GM21723 (cell line): ENCODE results near the gene SLC5A1.
"Not testable (repeated sequence)": the region's sequence is repeated elsewhere in the genome, so short reads cannot be mapped to it uniquely, and the experiment has no call there.

Experiments
- ATAC-seq: cut with Tn5 transposase; IDR thresholded peaks from one replicate; pipeline ENCODE4 v1.9.1; 2021; ENCODE audit warnings: mild to moderate bottlenecking, moderate library complexity; ENCODE audit not compliant: unreplicated experiment

The SLC5A1 gene

DNA sequence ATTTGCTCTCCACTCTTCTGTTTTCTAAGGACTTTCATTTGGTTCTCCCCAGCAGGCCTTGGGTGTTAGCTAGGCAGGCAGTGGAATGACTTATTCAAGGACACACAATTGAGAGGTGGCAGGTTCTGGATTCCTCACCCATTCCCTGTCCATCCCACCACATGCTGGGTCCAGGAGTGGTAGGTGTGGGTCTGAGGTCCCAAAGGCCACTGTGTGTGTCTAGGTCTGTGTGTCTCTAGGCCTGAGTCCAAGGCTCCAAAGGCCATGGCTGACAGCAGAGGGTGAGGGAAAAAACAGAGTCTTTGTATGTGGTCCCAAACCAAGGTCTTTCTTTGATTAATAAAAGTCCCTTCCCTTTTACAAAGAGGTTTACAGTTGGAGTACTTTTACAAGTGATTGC lies 40.8 kb downstream of the SLC5A1 start:
- no peak for ATAC-seq

DNA sequence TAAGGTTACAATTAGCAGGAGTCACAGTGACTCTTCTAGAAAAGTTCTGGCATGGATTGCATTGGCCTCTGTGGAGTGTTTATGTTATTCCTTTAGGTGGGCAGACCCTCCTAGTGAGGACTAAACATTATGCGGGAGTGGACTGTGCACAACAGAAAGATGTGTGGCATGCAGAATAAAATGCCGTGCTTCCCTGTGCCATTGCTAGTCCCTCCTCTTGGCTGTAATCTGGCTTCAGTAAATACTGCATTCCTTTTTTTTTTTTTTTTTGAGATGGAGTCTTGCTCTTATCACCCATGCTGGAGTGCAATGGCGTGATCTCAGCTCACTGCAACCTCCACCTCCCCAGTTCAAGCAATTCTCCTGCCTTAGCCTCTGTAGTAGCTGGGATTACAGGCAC lies 45.0 kb downstream of the SLC5A1 start:
- ATAC-seq = no peak

DNA sequence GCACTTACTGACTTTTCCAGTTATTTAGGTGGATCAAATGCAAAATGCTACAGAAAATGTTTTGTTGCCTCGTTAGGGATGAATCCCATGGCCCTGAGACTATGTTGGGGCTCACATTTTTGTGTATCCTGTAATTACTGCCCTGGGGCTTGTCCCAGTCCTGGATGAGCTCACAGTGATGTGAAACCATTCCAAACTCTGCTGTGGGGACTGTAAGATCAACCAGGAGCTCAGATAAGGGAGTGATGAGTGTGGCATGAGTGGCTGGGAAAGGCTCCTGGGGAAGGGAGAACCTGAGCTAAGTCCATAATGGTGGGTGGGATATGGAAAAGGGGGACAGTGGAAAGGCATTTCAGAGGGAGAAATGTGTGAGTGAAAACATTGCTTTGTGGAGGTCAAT lies 54.0 kb downstream of the SLC5A1 start:
- no peak for ATAC-seq

DNA sequence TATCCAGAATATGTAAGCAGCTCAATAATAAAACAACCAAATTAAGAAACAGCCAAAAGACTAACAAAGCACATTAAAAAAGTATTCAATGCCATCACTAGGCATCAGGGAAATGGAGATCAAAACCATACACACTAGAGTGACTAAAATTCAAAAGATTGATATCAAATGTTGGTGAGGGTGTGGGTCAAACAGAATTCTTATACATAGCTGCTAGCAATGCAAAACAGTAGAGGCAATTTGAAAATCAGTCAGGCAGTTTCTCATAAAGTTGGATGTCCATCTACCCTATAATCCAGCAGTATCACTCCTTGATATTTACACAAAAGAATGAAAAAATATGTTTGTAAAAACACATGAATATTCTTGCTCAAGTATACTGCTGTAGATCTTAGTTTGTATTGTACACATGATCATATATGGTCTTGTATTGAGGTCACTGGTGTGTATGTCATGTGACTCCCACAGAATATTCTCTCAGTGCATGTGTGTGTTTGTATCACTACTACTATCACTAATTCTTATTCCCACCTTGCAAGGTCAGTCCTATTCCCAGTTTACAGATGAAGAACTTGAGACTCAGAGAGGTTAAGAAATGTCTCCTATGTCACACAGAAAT lies 54.9 kb downstream of the SLC5A1 start:
- ATAC-seq = no peak

DNA sequence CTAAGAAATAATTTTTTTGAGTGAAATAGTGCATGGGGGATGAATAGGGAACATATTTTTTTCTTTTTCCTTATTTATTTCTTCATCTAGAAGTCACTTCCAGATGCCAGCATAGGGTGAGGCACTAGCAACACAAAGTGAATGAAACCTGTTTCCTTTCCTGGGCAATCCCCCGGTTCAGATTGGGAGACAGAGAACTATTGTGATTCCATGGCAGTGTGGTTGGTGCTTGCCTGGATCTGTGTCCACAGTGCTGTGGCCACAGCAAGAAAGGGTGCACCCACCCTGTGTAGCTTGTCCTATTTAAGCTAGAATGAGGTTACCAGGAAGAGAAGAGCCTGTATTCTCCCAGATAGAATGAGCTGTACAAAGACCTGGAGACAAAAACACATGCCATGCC lies 57.6 kb downstream of the SLC5A1 start:
- no peak for ATAC-seq

DNA sequence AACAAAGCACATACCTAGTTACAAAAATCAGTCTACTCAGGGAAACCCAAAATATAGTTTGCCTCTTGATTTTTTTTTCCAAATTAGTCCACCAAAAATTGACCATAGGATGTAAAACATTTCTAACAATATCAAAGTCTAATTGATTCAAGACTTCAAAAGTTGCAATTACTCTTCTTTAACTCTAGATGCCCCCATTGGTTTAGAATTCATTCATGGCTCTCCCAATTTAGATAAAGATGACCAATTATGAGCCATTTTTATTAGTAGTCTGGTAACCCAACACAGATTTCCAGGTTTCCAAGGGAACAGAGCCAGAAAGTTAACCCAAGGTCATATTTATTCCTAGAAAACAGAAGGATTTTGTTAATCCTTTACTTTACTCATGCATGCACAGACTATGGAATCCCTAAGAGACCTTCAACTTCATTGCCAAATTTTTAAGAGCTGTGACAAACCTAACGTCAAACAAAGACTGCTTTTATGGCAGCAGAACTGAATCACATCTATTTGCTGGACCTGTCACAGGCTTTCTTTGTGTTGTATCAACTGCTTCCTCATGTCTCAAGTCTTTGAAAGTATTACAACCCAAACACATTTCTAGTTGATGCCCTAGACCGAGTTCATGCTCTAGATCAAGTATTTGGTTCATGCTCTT lies 60.7 kb downstream of the SLC5A1 start:
- ATAC-seq = no peak

DNA sequence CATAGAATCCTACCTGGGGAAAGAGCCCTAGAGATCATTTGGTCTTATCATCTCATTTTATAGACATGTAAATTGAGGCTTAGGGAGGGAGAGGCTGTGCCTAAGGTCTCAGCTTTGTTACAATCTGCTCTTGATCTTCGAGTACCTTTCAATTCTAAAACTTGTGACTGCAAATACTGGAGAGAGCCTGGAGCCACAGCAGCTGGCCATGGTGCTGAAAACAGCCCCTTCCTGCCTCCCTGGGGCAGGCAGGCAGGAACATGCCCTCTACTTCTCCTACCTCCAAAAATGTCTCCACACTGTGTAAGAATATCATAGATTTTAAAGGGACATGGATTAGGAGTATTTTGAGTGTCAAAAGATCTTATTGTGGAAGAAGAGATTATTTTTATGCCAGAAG lies 63.9 kb downstream of the SLC5A1 start:
- ATAC-seq = no peak

DNA sequence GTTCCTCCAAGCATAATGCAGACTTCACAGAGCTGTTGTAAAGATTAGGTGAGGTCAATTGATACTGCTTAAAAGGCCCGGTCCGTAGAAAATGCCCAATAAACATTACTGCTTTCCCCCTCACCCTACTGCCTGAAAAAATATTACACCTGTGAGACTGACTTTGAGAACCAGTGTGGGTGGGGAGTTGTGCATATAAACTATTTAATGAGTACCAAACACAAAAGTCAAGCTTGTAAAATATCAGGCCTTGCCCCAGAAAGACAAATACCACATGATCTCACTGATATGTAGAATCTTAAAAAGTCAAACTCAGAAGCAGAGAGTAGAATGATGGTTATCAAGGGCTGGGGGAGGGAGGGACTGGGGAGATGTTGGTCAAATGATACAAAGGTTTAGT lies 69.3 kb downstream of the SLC5A1 start:
- ATAC-seq = no peak

DNA sequence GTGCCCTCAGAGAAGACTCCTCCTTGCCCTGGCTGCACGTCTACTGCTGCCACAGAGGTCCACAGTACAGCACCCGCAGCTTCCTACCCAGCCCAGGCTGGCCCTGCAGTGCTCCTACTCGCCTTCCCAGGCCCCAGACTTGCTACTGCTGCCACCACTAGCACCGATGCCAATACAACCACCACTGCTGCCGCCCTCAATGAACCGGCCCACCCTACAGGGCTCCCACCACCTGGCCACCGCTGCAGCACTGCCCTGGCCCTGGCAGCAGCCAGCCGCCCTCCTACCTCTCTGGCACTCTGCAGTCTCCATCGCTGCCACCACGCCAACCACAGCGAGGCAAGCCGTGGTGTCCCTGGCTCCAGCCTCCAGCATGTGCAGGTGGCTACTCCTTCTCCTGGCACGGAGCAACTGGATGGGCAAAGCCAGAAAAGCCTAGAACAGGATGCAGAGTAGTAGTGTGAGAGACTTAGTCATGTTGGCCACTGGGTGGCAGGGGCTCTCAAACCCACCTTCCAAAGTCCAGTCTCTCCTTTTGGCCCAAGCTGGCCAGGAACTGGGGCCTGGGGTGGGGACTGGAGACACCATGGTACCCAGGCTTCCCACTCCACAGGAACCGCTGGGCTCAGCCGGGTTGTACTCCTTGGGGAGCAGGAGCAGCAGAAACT lies 76.6 kb downstream of the SLC5A1 start:
- no peak for ATAC-seq

DNA sequence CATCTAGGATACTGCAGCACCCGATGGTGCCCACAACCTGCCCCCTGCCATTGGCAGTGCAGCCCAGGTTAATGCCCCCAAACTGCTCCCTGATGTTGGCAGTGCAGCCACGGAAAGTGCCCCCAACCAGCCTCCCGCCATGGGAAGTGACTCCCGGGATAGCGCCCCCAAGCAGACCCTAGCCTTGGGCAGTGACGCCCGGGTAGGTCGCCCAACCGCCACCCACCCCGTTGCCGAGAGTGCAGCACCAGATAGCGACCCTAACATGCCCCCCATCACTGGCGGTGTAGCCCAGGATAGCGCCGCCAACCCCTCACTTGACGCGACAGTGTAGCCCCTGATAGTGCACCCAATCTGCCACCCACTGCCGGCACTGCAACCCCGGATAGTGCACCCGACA lies 77.5 kb downstream of the SLC5A1 start:
- ATAC-seq = no peak

DNA sequence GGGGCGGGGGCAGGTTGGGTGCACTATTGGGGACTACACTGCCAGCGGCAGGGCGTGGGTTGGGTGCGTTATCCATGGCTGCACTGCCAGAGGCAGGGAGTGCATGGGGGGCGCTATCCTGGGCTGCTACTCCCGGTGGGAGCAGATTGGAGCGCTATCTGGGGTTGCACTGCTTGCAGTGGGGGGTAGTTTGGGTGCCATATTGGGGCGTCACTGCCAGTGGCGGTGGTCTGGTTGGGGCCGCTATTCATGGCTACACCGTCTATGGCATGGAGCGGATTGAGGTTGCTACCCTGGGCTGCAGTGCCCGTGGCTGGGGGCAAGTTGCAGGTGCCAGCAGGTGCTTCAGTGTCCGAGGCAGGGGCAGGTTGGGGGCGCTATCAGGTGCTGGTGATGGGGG lies 79.8 kb downstream of the SLC5A1 start:
- ATAC-seq = no peak

DNA sequence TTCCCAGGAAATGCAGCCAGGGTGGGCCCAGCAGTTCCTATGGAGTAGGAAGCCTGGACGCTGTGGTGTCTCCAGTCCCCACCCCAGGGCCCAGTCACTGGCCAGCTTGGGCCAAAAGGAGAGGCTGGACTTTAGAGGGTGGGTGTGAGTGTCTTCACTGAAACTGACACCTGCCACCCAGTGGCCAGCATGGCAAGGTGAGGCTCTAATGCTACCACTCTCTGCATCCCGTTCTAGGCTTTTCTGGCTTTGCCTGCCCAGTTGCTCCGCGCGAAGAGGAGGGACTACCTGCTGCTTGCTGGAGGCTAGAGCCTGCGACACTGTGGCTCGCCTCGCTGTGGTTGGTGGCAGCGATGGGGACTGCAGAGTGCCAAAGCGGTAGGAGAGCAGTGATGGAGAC lies 80.6 kb downstream of the SLC5A1 start:
- ATAC-seq = no peak

DNA sequence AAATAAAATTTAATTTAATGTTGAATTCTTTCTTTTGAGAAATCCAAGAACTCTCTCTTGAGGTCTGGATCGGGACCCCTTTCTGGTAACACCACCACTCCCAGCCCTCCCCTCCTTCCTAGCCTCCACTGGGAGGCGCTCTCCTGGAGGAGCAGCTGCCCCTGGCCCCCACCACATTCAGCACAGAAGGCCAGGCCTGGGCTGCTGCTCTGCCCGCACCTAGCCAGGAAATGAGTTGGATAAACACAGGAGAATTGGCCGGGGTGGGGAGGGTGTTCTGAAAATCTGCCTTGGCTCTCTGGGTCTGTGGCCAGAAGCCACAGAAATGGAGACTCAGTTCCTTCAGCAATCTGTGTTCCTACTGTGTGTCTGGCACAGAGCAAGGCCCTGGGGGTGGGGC lies 84.8 kb downstream of the SLC5A1 start:
- no peak for ATAC-seq

DNA sequence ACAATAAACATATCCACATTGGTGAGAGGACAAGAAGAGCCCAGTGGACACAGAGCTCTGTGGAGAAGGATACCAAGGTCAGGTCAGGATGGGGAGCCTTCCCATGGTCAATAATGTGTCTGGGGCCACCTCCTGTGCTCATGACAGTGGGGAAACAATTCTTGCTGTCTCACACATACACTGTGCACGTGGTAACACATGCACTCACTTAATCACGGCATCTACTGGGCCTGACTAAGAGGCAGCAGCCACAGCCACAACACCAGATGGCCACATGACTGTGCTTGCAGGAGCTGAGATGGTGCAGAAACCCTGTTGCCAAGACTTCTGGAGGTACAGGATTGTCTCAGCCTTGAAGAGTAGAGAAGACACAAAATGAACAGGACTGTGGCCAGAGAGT lies 87.4 kb downstream of the SLC5A1 start:
- no peak for ATAC-seq

DNA sequence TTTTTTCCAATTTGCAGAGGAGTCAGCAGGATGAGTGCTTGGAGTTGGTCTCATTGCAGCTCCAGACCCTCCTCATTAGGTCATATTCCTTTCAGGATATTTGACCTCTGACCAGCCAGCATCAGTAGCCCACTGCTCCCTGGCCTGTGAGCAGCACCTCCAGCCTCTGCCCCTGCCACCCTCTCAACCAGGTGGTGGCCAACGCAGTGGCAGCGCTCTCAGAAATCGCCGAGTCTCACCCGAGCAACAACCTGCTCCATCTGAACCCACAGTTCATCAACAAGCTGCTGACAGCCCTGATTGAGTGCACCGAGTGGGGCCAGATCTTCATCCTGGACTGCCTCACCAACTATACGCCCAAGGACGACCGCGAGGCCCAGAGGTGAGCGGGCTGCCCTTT lies 89.1 kb downstream of the SLC5A1 start:
- no peak for ATAC-seq

DNA sequence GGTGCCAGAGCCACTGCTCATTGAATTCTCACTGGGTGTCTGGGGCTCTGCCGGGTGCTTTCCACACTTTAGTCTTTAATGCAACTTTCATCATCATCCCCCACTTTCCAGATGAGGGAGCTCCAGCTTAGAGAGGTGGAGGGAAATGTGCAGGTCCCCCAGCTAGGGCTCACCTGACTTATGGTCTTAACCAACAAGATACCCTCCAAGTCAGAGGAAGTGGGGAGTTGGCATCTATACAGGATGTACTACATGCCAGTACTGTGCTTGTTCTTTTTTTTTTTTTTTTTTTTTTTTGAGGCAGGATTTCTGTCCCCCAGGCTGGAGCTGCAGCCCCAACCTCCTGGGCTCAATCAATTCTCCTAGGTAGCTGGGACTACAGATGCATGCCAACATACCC lies 89.7 kb downstream of the SLC5A1 start:
- ATAC-seq = no peak

DNA sequence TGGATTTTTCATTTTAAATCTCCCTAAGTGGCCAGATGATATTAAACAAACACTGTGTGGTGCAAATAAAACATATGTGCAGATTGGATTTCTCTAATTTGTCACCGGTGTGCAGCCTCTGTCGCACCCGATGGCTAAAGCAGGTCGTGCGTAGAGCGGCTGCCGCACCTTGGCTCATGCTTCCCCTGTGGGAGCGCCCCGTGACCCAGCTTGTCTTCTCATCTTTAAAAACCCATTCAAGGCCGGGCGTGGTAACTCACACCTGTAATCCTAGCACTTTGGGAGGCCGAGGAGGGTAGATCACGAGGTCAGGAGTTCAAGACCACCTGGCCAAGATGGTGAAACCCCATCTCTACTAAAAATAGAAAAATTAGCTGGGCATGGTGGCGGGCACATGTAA lies 91.7 kb downstream of the SLC5A1 start:
- not testable (repeated sequence) for ATAC-seq

DNA sequence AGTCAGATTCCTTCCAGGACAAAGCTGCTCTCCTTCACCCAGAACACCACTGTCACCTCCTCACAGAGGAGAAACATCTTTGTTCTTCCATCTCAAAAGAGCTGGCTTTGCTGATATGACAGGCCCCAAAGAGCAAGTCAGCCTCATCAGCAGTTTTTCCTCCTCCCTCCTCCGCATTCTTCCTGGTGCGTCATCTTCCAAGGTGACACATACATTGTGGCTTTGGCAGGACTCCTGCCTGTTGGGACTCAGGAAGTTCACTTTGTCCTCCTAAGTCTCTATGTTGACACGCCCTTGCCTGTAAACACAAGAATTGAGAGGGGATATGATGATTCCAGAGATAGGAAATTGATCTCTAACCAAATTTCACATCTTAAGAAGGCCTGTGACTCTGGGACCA lies 92.9 kb downstream of the SLC5A1 start:
- not testable (repeated sequence) for ATAC-seq

DNA sequence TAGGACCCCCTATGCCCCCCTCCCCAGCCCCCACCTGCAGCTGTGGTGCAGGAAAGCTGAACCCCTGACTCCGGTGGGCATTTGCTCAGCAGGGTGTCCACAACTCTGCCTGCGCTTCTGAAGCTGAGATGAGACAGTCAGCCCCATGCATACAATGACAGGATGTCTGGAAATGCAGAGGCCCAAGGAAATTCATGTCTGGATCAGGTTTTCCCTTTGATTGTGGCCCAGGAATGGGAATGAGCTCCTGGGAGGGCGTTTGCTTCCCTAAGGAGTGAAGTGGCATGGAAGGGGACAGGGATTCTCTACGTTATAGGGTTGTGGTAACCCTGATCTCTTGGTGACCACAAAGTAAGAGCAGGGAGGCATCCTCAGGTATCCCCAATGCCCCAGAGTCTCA lies 93.8 kb downstream of the SLC5A1 start:
- ATAC-seq = not testable (repeated sequence)

DNA sequence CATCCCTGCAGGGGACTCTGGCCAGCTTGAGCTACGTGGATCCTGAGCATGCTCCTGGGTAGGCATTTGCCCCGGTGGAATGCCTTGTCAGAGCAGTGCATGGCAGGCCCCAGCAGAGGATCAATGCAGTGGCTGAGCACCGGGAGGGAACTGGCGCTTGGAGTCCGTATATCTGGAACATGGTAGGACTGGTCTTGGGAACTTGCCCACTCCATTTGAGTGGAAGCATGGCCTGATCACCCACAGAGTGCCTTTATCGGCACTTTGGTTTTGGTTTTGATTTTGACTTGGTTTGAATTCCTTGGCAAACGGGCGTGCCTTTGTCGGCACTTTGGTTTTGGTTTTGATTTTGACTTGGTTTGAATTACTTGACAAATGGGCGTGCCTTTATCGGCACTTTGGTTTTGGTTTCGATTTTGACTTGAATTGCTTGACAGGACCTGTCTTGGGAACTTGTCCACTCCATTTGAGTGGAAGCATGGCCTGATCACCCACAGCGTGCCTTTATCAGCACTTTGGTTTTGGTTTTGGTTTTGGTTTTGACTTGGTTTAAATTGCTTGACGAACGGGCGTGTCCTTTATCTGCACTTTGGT lies 94.8 kb downstream of the SLC5A1 start:
- ATAC-seq = not testable (repeated sequence)

DNA sequence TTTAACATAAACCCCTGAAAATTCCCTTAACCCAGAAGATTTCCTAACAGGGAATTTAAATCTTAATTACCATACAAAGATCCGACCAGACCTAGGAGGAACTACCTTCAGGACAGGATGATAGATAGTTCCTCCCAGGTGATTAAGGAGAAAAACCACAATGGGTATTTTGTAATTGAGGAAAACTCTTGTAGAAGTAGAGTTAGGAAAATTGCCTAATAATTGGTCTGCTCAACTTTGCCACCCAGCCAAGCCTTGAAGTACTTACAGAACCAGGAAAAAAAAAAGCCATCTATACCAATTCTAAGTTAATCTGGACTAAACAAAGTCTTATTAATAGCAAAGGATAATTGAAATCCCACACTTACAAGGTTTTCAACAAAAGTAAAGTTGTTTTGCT lies 95.5 kb downstream of the SLC5A1 start:
- not testable (repeated sequence) for ATAC-seq

DNA sequence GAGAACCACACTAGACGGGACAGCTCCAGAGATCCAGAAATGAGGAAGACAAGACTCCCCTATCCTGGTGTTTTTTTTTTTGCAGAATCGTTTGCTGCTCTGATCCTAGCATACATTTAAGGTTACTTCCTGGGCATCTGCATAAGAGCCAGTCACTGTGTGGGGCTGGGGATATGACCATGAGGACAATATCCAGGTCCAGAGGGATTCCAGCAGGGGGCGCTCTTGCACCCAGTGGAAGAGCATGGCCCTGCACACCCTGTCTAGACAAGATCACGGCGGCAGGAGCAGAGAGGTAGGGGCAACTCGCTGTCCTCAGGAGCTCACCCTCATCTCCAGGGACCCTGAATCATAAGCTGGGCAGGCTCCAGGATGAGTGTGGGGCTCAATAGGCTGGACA lies 97.6 kb downstream of the SLC5A1 start:
- ATAC-seq = not testable (repeated sequence)
